GM12874 (cell line): ENCODE results near the gene THSD7A.

Experiments used
- TF ChIP-seq, protein P1 (sequence below): IDR thresholded peaks from 2 replicates; pipeline ENCODE4 v1.5.1; 2011; ENCODE audit warnings: low read depth, mild to moderate bottlenecking, control low read depth, low read length, moderate library complexity; ENCODE audit not compliant: insufficient read depth

Gene THSD7A

DNA sequence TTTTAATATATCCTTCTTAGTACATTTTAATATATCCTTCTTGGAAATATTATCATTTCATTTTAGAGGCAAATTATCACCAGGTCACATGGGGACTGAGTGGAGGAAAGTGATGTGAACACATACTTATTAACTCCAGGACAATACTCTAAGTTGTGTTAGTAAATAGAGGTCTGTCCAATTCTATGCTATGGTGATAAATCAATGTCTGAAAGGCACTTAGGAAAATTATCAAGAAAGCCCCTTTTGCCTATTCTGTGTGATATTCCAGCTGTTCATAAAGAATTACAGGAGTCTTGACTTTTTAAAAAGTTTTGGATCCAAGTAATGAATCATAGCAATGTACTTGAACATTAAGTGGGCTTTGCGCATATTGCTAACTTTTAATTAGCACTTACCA is 88.5 kb downstream of the THSD7A start:
- TF ChIP-seq, protein P1, sequence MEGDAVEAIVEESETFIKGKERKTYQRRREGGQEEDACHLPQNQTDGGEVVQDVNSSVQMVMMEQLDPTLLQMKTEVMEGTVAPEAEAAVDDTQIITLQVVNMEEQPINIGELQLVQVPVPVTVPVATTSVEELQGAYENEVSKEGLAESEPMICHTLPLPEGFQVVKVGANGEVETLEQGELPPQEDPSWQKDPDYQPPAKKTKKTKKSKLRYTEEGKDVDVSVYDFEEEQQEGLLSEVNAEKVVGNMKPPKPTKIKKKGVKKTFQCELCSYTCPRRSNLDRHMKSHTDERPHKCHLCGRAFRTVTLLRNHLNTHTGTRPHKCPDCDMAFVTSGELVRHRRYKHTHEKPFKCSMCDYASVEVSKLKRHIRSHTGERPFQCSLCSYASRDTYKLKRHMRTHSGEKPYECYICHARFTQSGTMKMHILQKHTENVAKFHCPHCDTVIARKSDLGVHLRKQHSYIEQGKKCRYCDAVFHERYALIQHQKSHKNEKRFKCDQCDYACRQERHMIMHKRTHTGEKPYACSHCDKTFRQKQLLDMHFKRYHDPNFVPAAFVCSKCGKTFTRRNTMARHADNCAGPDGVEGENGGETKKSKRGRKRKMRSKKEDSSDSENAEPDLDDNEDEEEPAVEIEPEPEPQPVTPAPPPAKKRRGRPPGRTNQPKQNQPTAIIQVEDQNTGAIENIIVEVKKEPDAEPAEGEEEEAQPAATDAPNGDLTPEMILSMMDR = no peak

DNA sequence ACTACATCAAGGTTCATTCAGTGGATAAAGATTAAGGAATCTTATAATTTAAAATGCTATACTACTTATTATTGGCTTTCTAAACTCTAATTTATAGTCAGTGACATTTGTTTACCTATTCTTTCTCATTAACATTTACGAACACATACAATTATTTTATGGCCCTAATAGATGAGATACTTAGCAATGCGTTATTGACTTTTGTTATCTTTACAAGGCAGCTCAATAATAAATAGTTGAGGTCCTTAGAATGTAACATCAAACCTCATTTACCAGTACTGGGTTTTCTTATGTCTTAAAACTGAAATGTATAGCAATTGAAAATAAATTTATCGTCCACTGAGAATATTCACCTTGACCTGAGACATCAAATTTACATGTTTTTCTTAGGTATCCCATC is 89.0 kb downstream of the THSD7A start:
- TF ChIP-seq, protein P1 = no peak

DNA sequence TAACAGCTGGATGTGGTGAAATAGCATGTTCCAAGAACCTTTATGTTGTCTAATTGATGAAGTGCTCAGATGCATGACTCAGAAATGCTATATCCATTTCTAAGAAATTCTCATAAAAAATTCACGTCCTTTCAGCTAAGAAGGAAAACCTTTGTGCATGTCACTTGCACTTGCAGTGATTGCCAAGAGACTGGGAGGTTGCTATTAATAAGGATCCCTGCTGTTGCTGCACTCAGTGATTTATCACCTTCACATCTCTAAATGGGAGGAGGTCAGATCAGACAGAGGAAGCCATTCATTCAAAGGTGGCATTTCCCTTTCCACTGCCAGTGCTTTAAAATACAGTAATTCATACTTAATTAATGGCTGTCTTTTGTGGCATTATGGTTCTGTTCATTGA is 89.5 kb downstream of the THSD7A start:
- TF ChIP-seq, protein P1 = no peak

DNA sequence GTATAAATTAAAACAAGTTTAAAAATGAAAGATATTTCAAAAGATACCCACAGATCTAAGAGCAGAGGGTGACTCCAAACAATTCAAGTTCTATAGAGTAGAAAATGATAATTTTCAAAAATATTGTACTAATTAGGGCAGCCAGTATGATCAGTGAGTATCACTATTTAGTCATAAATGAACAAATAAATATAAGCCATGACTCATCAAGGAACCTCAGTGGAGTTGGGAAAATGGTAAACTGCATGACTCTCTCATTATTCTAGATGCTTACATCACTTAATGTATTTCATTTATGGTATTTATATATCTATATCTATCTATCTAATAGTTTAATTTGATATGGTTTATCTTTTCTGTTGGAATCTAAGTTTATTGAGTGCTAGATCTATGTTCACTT is 94.3 kb downstream of the THSD7A start:
- TF ChIP-seq, protein P1 = no peak

DNA sequence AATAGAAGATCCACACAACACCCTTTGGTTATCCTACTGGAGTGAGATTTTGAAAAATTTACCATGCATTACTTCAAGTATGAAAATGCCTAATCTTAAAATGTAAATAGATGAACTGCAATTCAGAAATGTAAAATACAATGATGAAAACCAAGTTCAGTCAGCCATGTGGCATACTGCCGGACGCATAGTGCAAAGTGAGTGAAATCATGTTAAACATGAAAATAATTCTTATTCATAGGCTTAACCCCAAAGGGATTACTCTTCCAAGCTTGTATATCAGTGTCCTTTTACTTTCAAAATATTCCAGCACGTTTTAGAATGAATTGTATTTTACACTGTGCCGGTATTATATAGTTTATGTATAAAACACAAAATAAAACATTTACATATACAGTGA is 99.8 kb downstream of the THSD7A start:
- TF ChIP-seq, protein P1 = no peak

DNA sequence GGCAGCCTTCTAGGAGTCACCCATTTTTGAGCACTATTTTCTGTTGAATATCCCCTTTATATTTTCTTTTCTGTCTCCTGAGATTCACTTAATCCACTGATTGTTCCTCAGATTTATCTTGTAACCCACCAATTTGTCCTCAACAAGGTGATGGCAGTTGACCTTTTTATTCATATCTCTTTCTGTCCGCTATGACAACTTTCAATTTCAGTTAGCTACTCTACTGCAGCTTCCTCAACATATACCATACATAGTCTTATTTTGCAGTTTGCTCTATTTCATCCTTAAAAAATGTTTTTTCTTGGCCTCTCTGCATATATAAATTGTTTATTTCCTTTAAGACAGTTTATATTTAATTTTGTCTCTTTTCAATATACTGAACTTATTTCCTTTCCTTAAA is 101.3 kb downstream of the THSD7A start:
- TF ChIP-seq, protein P1 = no peak

DNA sequence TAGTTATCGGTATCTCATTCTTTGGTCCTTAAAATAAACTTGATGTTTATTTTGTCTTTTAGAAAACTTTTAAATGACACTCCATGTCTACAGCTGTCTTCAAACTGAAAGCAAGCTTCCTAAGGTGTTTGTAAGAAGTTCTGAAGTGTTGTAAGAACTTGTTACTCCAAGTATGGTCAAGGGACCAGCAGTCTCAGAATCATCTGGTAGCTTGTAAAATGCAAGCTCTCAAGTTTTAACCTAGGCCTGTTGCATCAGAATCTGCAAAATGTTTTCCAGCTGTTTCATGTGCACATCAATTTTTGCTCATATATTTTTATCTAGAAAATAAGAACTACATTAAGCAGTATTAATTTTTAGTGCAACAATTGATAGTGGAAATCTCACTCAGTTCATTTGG is 104.1 kb downstream of the THSD7A start:
- TF ChIP-seq, protein P1 = no peak

DNA sequence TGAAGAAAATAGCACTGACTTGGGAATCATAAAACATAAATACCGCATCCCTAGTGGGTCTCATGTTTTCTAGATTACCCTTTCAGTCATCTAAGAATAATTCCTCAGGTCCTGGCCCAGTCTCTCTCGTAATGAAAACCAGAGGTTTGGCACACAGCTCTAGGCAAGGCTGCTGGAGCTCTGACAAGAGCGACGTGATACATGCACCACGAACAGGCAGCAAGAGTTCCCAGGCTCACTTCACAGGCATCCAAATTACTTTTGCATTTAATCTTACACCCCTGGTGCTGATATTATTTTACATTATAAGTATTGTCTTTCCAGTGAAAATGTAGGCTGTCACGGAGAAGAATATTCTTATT is 105.2 kb downstream of the THSD7A start:
- TF ChIP-seq, protein P1 = no peak
